Suprapubic skin (tissue), 4 donors: ENCODE results near the gene KCNH1.

ENCODE experiments used
- CTCF ChIP-seq, 2 donors: fragments of 200-600 bp in 1 of 2; fragments of 450-650 bp in 1 of 2; sonication (generic) in 1 of 2; IDR thresholded peaks; one replicate each; pipeline ENCODE4 v1.5.1; 2016 to 2019; ENCODE audit warnings: antibody characterized with exemption in 2 of 2, mild to moderate bottlenecking in 1 of 2, moderate library complexity in 1 of 2
- POLR2A ChIP-seq, 2 donors: fragments of 450-650 bp; IDR thresholded peaks; one replicate each; pipeline ENCODE4 v1.6.1; 2017; ENCODE audit warnings: antibody characterized with exemption in 2 of 2, mild to moderate bottlenecking in 2 of 2, moderate library complexity in 2 of 2
- POLR2AphosphoS5 ChIP-seq, 3 donors: sonication (generic); formaldehyde crosslinking; IDR thresholded peaks; one replicate each; pipeline ENCODE4 v1.6.1; 2017; ENCODE audit warnings: antibody characterized with exemption in 3 of 3

GRCh38 chr1:210900079-210900478 is 233.9 kb downstream of the KCNH1 start:
- TF ChIP-seq POLR2A (IDR thresholded peaks at IDR 0.05) (no peak), POLR2AphosphoS5 (IDR thresholded peaks at IDR 0.05) (no peak), CTCF (IDR thresholded peaks at IDR 0.05) (no peak)
